Measurements from ENCODE around the gene ZNF513.

The ZNF513 gene

GRCh38 chr2:27376151-27376865 lies 4.2 kb downstream of the ZNF513 start:
- no peak for TF ChIP-seq CTCF (IDR thresholded peaks at IDR 0.05; ENCODE audit: borderline replicate concordance, insufficient read depth, low read depth, low read length)
- no peak overlapping the region for H3K4me3 ChIP-seq (ENCODE audit: low read depth, low read length)

- no peak overlapping the region for H3K4me3 ChIP-seq (ENCODE audit: low read depth, low read length)
- TF ChIP-seq CTCF (IDR thresholded peaks at IDR 0.05; ENCODE audit: borderline replicate concordance, insufficient read depth, low read depth, low read length): no peak
Observed at GRCh38 chr2:27375513-27376099, 4.9 kb downstream of the ZNF513 start.

- H3K4me3 ChIP-seq (ENCODE audit: low read depth, low read length): no peak overlapping the region
- TF ChIP-seq CTCF (IDR thresholded peaks at IDR 0.05; ENCODE audit: borderline replicate concordance, insufficient read depth, low read depth, low read length): no peak
Observed at GRCh38 chr2:27373567-27373966, 7.0 kb downstream of the ZNF513 start.

GRCh38 chr2:27372937-27373336 lies 7.6 kb downstream of the ZNF513 start:
- H3K4me3 ChIP-seq (ENCODE audit: low read depth, low read length): no peak overlapping the region
- TF ChIP-seq CTCF (IDR thresholded peaks at IDR 0.05; ENCODE audit: borderline replicate concordance, insufficient read depth, low read depth, low read length): no peak

- peak overlapping the region; percentile 74 for H3K4me3 ChIP-seq (ENCODE audit: low read depth, low read length)
- no peak for TF ChIP-seq CTCF (IDR thresholded peaks at IDR 0.05; ENCODE audit: borderline replicate concordance, insufficient read depth, low read depth, low read length)
Observed at GRCh38 chr2:27370816-27371620, 9.5 kb downstream of the ZNF513 start.

GRCh38 chr2:27370026-27370815 lies 10.3 kb downstream of the ZNF513 start, which contains the start of the genes EIF2B4 and SNX17:
Gene EIF2B4 (minus strand): TSS chr2:27370338. CDS start chr2:27370314, 24 bp downstream.
Gene SNX17 (plus strand): TSS chr2:27370616. CDS start chr2:27370744, 128 bp downstream.
- H3K4me3 ChIP-seq (ENCODE audit: low read depth, low read length): peak within 1 kb of the TSS; percentile 85
- TF ChIP-seq CTCF (IDR thresholded peaks at IDR 0.05; ENCODE audit: borderline replicate concordance, insufficient read depth, low read depth, low read length): peak; percentile 86

Measured in GM12875 (cell line).